GM18499 (cell line): Measurements from ENCODE around the gene PLN.

Experiments
- ATAC-seq: cut with Tn5 transposase; IDR thresholded peaks from one replicate; pipeline ENCODE4 v1.9.1; 2021; ENCODE audit warnings: moderate number of reproducible peaks; ENCODE audit not compliant: insufficient read depth, unreplicated experiment

Gene PLN

DNA sequence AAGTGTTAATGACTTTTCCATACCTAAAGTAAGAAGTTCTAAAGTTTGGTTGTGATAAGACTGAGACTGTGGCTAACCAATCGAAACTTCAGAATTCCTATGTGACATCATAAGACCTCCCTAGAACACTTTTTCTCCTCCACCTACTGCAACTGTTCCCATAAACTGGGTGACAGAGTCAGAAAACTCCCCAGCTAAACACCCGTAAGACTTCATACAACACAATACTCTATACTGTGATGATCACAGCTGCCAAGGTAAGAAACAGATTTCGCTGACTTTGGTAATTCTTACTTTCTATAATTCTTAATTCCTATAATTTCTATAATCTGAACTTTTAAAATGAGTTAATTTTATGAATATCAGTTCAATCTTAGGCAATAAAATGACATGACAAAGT lies at the start of gene PLN:
TSS of gene PLN (plus strand) at position 161 of the 400 bp plus-strand sequence. CDS start 10,626 bp downstream, outside the sequence.
- no peak for ATAC-seq

DNA sequence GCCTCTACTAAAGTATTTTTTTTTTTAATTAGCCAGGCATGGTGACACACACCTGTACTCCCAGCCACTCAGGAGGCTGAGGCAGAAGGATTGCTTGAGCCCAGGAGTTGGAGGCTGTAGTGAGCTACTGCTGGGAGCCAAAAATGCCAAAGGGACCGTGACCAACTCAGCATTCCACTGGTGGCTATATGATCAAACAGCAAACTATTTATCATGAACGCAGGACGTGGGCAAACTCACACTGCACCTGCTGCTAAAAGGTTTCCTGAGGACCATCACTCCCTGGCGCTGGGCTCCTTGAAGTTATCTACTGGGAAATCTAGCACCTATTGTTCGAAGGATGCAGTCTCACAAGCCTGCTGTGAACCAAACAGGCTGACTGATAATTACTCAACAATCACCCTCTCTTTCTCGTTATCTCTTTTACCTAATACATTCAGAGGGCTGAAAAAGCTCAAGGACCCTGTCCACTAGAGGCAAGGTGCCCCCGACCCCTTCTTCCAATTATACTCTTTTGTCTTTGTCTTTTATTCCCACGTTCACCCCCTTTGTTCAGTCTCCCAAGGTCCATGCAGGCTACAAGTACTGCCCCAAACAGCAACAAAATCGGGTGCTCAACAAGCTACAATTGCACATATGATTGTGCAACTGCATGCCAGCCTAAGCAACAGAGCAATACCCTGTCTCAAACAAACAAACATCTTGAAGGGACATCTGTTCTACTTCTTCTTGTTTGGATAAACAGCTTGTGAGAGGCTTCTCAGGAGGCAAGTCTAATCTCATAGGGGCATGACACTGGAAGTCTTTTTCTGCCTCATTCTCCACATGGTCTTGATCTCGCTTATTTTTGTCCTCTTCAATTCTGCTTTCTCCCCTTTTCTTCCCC lies 47.7 kb upstream of the PLN start:
- ATAC-seq, result no peak

GRCh38 chr6:118501099-118501498 lies 47.0 kb upstream of the PLN start:
- ATAC-seq, result no peak

DNA sequence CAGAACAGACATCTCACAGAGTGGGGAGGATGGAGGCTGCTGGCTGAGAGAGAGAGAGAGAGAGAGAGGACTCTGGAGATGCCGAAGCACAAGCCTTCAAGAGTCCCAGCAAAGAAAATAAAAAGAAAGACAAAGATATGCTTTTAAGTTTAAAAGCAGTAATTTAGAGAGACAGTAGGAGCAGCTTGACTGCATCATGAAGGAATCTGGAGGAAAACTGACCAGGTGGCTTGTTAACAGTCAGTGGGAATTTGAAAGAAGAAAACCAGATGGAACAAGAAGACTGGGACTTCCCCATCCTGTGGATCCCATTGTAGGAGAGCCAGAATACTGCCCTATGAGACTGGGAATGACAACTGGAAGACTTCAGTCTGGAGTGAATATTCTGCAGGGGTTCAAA lies 46.3 kb upstream of the PLN start:
- no peak for ATAC-seq

DNA sequence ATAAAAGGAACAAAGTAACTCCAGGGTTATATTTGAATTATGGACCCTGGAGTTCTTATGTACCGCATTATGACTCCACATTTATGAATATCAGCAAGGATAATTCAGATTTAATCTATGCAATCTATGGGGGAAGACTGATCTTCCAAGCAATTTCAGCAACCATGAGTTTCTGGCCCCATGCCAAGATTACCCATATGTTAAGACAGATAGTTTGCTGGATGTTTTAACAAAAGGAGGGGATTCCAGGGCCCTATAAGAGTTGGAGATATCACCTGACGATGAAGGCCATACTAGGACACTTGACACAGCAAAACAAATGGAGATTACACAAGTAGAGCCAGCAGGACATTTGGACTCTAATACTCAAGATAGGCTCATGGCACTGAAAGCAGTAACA lies 45.9 kb upstream of the PLN start:
- no peak for ATAC-seq

DNA sequence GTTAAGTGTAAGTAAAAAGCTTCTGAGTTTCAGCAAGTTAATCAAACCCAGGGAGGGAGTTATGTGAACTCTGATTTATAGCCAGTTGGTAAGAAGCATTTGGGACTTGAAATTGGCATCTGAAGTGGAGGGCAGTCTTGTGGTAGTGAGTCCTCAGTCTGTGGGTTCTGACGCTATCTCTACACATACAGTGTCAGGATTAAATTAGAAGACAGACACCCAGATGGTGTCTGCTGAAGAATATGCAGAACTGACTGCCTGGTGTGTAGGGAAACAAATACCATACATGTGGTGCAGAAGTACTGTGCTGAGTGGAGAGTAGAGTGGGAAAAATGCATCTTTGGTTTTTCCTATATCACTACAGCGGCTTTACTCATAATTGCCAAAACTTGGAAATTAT lies 43.5 kb upstream of the PLN start:
- no peak for ATAC-seq

GRCh38 chr6:118505656-118506055 lies 42.4 kb upstream of the PLN start:
- no peak for ATAC-seq

- ATAC-seq, result no peak
Observed at GRCh38 chr6:118506071-118506638, 41.9 kb upstream of the PLN start.

- ATAC-seq, result no peak
Observed at GRCh38 chr6:118507636-118508035, 40.5 kb upstream of the PLN start.

- no peak for ATAC-seq
Observed at GRCh38 chr6:118509009-118509617, 39.0 kb upstream of the PLN start.

- no peak for ATAC-seq
Observed at GRCh38 chr6:118511930-118512715, 36.0 kb upstream of the PLN start.

DNA sequence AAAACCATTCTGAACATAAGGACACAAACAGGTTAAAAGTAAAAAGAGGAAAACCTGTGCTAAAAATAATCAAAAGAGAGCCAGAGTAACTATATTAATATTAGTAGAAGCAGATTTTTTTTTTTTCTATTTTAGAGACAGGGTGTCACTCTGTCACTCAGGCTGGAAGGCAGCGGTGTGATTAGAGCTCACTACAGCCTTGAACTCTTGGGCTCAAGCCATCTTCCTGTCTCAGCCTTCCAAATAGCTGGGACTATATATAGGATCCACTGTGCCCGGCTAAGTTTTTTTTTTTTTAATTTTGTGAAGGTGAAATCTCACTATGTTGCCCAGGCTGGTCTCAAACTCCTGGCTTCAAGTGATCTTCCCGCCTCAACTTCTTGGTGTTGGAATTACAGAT lies 33.4 kb upstream of the PLN start:
- no peak for ATAC-seq

GRCh38 chr6:118522422-118522821 lies 25.7 kb upstream of the PLN start:
- no peak for ATAC-seq

DNA sequence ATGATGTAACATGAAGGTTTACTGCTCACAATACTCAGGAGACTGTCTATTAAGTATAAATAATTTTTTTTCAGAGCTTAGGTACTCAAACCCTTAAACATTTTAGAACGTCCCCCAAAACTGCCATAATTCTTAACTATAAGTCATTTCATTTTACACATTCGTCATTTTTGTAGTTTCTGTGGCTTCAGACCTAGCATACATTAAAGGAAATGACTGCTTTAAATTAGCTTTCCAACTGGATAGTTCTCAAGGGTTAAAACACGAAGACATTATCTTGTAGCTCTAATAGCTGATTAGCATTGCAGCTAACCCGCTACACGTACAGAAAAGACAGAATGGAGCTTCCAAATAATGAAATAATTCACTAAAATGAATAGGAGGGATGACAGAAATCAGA lies 24.9 kb upstream of the PLN start:
- ATAC-seq, result peak; percentile 60

DNA sequence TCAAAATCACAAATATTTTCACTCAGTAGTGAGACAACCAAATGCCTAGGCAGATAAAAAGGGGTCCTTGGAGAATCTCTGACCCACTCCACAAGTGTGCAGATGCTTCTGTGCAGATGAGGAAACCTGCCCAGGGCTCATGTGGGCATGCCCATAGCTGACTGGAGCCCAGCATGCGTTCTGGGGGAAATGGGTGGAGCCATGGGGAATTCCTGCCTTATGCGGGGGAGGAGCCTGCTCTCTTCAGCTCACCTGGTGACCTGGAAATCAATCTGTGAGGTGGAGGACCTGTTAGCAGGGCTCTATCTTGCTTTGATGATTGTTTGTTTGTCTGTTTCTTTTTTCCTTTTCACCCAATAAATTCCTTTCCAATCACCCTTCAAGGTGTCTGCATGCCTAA lies 23.4 kb upstream of the PLN start:
- no peak for ATAC-seq

GRCh38 chr6:118525913-118526780 lies 21.9 kb upstream of the PLN start:
- no peak for ATAC-seq

DNA sequence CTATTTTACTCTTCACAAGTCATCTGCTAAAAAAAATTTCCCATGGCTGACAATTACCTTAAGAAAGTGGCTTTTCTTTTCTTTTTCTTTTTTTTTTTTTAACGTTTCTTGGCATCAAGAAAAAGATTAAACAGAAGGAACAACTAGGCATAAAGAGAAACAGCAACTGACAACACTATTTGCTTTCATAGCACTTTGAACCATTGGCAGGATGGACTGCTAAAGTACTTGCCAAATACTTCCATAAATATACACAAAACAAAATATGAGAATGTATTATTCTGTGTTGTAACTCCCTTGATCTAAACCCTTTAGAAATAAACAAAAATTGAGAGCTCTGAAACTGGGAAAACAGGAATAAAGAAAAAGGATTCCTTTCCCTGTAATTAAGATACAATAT lies 20.0 kb upstream of the PLN start:
- ATAC-seq, result no peak

DNA sequence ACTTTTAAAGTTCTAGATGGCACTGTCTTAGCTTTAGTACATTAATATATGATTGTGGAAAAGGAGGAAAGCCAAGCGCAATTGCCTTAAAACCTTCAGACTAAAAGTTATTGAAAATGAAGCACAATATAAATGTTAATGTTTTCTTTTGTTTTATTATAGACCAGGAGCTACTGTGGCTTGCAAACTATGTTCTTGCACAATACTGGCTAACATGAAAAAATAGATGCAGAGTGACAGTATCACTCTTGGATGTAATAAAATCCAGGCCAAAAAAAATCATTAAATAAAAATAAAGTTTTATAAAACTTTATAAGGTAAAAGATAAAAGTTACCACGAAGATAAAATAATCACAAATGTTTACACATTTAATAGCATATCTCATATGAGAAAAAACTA lies 18.3 kb upstream of the PLN start:
- no peak for ATAC-seq

DNA sequence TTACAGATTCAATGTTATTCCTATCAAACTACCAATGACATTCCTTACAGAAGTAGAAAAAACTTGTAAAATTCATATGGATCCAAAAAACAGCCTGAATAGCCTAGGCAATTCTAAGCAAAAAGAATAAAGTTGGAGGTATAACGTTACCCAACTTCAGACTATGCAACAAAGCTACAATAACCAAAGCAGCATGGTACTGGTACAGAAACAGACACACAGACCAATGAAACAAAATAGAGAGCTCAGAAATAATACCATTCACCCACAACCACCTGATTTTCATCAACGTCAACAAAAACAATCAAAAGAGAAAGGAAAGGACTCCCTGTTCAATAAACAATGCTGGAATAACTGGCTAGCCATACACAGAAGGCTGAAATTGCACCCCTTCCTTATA lies 17.2 kb upstream of the PLN start:
- no peak for ATAC-seq
